HCT116 (cell line): ENCODE data around the gene GAPT.

Source experiments
- CBX3 ChIP-seq: IDR thresholded peaks from 2 replicates; pipeline ENCODE4 v1.6.1; 2012; ENCODE audit warnings: low read depth
- CTCF ChIP-seq, 3 experiments: fragments of 200-600 bp in 1 of 3; sonication (generic) in 1 of 3; IDR thresholded peaks in 2 of 3; conservative IDR thresholded peaks in 1 of 3; 2 replicates each; pipeline ENCODE4 v1.5.1; 2012 to 2017; ENCODE audit warnings: low read depth in 2 of 3, low read length in 2 of 3, antibody characterized with exemption in 1 of 3, borderline replicate concordance in 1 of 3, control low read depth in 1 of 3, mild to moderate bottlenecking in 1 of 3, mixed read lengths in 1 of 3, mixed run types in 1 of 3, moderate library complexity in 1 of 3; ENCODE audit not compliant: insufficient read depth in 1 of 3
- EGR1 ChIP-seq: IDR thresholded peaks from 2 replicates; pipeline ENCODE4 v1.6.1; 2012; ENCODE audit warnings: low read depth
- EZH2 ChIP-seq: fragments of 200-600 bp; sonication (generic); IDR thresholded peaks from 2 replicates; pipeline ENCODE4 v1.6.1; 2017; ENCODE audit warnings: antibody characterized with exemption, mixed run types
- MAX ChIP-seq: IDR thresholded peaks from 2 replicates; pipeline ENCODE4 v1.6.1; 2012
- POLR2A ChIP-seq: IDR thresholded peaks from 2 replicates; pipeline ENCODE4 v1.7.0; 2011; ENCODE audit warnings: borderline replicate concordance; ENCODE audit not compliant: insufficient read depth, insufficient read length; ENCODE audit errors: extremely low read depth
- POLR2AphosphoS5 ChIP-seq: IDR thresholded peaks from 2 replicates; pipeline ENCODE4 v1.6.1; 2011; ENCODE audit warnings: mild to moderate bottlenecking, low read depth, low read length, moderate library complexity
- ZNF274 ChIP-seq: fragments of 200-500 bp; sonication (Bioruptor generic); IDR thresholded peaks from 2 replicates; pipeline ENCODE4 v1.6.1; 2014; ENCODE audit warnings: mild to moderate bottlenecking, low read depth, low read length, inconsistent platforms

GRCh38 chr5:58455480-58455879, 35.8 kb upstream of the GAPT start:
- no peak for TF ChIP-seq MAX
- no peak for TF ChIP-seq CTCF (IDR thresholded peaks at IDR 0.05 in 2 of 3, conservative IDR thresholded peaks at IDR 0.05 in 1 of 3; ENCODE audit: borderline replicate concordance in 1 of 3, insufficient read depth in 1 of 3, low read depth in 2 of 3, low read length in 2 of 3)
- TF ChIP-seq POLR2AphosphoS5: no peak
- no peak for TF ChIP-seq EGR1
- no peak for TF ChIP-seq EZH2
- TF ChIP-seq POLR2A: no peak
- no peak for TF ChIP-seq CBX3
- TF ChIP-seq ZNF274: no peak
